ENCODE measurements around the gene ITPR2. TPM values are rescaled to one million over a fixed set of nuclear protein-coding genes. Genes with fewer than 3 reads are reported as not detected.

ITPR2 gene
- polyA plus RNA-seq, 1 of the 3 experiments (the other 2 are of a cell fraction): 2.3 TPM

DNA sequence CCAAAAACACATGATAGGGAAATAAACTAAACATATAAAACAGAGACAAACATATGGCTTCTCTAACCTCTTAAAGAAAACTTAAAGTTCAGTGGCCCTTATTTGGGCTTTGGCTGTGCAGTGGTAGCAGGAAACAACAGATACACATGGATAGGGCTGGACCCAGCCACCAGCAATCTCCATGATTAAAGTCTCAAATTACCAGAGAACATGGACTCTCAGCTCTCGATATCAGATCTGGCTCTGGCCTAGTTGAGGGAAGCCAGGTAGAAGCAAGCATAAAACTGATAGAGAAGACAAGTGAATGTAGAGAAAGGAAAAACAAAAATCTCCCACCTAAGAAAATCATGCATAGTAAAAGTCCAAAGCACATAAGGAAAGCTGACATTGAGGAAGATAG is 164.8 kb downstream of the ITPR2 start:
- Histone ChIP-seq H3K27me3 (ENCODE audit: insufficient read depth) (no peaks in the 10 kb centered on the region), H3K36me3 (replicated peaks in 1 of 2; ENCODE audit: control insufficient read depth in 1 of 2, insufficient read depth in 2 of 2, low read length in 1 of 2) (peaks cover 6 to 9% of the 10 kb centered on the region in 2 experiments), H4K20me1 (ENCODE audit: insufficient read depth) (no peaks in the 10 kb centered on the region), H3K79me2 (ENCODE audit: insufficient read depth) (no peaks in the 10 kb centered on the region), H3K9ac (no peak overlapping the region), H2AFZ (ENCODE audit: low read depth) (no peak overlapping the region), H3F3A (replicated peaks; ENCODE audit: insufficient read depth) (no peaks in the 10 kb centered on the region), H3K4me3 (ENCODE audit: low read depth in 2 of 2, low read length in 1 of 2) (no peak overlapping the region), H3K4me2 (no peak overlapping the region), H3K27ac (ENCODE audit: low read depth in 2 of 2, low read length in 1 of 2) (no peak overlapping the region), H3K9me2 (no peaks in the 10 kb centered on the region), H3K9me3 (no peaks in the 10 kb centered on the region), H3K4me1 (ENCODE audit: control insufficient read depth in 1 of 2, insufficient read depth in 2 of 2, low read depth in 1 of 2, low read length in 1 of 2) (no peaks in the 10 kb centered on the region)
- 95% methylated on average over 1 of the region's 1 CpG for WGBS (ENCODE audit: low lambda C conversion rate)
- ChIA-PET POLR2A (no interaction called here), CTCF (interaction anchor here (0.6 kb wide), 1 partner anchor 16 kb away, joined by 3 read pairs; no protein-coding TSS in a partner anchor)
- TF ChIP-seq MXI1 (IDR thresholded peaks at IDR 0.05; ENCODE audit: low read depth, low read length): no peak
- no peak for TF ChIP-seq TCF12 (IDR thresholded peaks at IDR 0.05)
- TF ChIP-seq GATA2 (CRISPR knock-in tag; IDR thresholded peaks at IDR 0.05): no peak
- TF ChIP-seq NFIC (IDR thresholded peaks at IDR 0.05; ENCODE audit: borderline replicate concordance): no peak
- no peak for TF ChIP-seq RCOR1 (IDR thresholded peaks at IDR 0.05; ENCODE audit: low read length)
- no peak for TF ChIP-seq JUND (IDR thresholded peaks at IDR 0.05)
- TF ChIP-seq TEAD4 (IDR thresholded peaks at IDR 0.05; ENCODE audit: borderline replicate concordance, insufficient read depth): no peak
- TF ChIP-seq FOSL2 (IDR thresholded peaks at IDR 0.05; ENCODE audit: borderline replicate concordance, low read depth): no peak
- TF ChIP-seq, protein P1, sequence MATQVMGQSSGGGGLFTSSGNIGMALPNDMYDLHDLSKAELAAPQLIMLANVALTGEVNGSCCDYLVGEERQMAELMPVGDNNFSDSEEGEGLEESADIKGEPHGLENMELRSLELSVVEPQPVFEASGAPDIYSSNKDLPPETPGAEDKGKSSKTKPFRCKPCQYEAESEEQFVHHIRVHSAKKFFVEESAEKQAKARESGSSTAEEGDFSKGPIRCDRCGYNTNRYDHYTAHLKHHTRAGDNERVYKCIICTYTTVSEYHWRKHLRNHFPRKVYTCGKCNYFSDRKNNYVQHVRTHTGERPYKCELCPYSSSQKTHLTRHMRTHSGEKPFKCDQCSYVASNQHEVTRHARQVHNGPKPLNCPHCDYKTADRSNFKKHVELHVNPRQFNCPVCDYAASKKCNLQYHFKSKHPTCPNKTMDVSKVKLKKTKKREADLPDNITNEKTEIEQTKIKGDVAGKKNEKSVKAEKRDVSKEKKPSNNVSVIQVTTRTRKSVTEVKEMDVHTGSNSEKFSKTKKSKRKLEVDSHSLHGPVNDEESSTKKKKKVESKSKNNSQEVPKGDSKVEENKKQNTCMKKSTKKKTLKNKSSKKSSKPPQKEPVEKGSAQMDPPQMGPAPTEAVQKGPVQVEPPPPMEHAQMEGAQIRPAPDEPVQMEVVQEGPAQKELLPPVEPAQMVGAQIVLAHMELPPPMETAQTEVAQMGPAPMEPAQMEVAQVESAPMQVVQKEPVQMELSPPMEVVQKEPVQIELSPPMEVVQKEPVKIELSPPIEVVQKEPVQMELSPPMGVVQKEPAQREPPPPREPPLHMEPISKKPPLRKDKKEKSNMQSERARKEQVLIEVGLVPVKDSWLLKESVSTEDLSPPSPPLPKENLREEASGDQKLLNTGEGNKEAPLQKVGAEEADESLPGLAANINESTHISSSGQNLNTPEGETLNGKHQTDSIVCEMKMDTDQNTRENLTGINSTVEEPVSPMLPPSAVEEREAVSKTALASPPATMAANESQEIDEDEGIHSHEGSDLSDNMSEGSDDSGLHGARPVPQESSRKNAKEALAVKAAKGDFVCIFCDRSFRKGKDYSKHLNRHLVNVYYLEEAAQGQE (IDR thresholded peaks at IDR 0.05; ENCODE audit: low read depth, low read length): no peak
- TF ChIP-seq, protein P2, sequence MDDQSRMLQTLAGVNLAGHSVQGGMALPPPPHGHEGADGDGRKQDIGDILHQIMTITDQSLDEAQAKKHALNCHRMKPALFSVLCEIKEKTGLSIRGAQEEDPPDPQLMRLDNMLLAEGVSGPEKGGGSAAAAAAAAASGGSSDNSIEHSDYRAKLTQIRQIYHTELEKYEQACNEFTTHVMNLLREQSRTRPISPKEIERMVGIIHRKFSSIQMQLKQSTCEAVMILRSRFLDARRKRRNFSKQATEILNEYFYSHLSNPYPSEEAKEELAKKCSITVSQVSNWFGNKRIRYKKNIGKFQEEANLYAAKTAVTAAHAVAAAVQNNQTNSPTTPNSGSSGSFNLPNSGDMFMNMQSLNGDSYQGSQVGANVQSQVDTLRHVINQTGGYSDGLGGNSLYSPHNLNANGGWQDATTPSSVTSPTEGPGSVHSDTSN (IDR thresholded peaks at IDR 0.05): no peak
- TF ChIP-seq TAF1 (IDR thresholded peaks at IDR 0.05; ENCODE audit: borderline replicate concordance, low read depth, low read length): no peak
- TF ChIP-seq GABPA (IDR thresholded peaks at IDR 0.05; ENCODE audit: low read depth): no peak
- TF ChIP-seq YY1 (IDR thresholded peaks at IDR 0.05; ENCODE audit: low read depth): no peak
- no peak for TF ChIP-seq FOXM1 (IDR thresholded peaks at IDR 0.05; ENCODE audit: low read depth)
- TF ChIP-seq SIN3A (IDR thresholded peaks at IDR 0.05; ENCODE audit: borderline replicate concordance, low read depth, low read length): no peak
- no peak for TF ChIP-seq EP300 (IDR thresholded peaks at IDR 0.05; ENCODE audit: borderline replicate concordance in 1 of 2, low read depth in 1 of 2, low read length in 1 of 2)
- TF ChIP-seq, protein P3, sequence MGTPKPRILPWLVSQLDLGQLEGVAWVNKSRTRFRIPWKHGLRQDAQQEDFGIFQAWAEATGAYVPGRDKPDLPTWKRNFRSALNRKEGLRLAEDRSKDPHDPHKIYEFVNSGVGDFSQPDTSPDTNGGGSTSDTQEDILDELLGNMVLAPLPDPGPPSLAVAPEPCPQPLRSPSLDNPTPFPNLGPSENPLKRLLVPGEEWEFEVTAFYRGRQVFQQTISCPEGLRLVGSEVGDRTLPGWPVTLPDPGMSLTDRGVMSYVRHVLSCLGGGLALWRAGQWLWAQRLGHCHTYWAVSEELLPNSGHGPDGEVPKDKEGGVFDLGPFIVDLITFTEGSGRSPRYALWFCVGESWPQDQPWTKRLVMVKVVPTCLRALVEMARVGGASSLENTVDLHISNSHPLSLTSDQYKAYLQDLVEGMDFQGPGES (IDR thresholded peaks at IDR 0.05; ENCODE audit: low read depth, low read length): no peak
- TF ChIP-seq, protein P4, sequence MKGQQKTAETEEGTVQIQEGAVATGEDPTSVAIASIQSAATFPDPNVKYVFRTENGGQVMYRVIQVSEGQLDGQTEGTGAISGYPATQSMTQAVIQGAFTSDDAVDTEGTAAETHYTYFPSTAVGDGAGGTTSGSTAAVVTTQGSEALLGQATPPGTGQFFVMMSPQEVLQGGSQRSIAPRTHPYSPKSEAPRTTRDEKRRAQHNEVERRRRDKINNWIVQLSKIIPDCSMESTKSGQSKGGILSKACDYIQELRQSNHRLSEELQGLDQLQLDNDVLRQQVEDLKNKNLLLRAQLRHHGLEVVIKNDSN (IDR thresholded peaks at IDR 0.05; ENCODE audit: borderline replicate concordance, low read depth): no peak
- TF ChIP-seq ELF1 (IDR thresholded peaks at IDR 0.05): no peak
- peak; percentile 11 for DNase-seq
